Spleen (tissue), 11 donors: ENCODE results near the gene COL9A1. TPM values are rescaled to one million over a fixed set of nuclear protein-coding genes. Genes with fewer than 3 reads are reported as not detected.

ENCODE experiments used
- DNase-seq: peaks from one replicate; pipeline ENCODE4 v3.0.0-alpha.2; 2020
- H3K27ac ChIP-seq, 8 donors: fragments of 200-600 bp; sonication (generic) in 7 of 8; 1 replicate in 4 of 8; 2 replicates in 4 of 8; pipeline versions ENCODE4 v1.5.0 to v1.8.0; 2016 to 2021; ENCODE audit warnings: inconsistent platforms in 4 of 8, mild to moderate bottlenecking in 4 of 8, moderate library complexity in 1 of 8
- H3K27me3 ChIP-seq, 7 donors: fragments of 200-600 bp; sonication (generic) in 6 of 7; replicated peaks in 1 of 7; 1 replicate in 4 of 7; 2 replicates in 3 of 7; pipeline versions ENCODE4 v1.5.0 to v1.8.0; 2016 to 2021; ENCODE audit warnings: inconsistent platforms in 3 of 7, mild to moderate bottlenecking in 1 of 7
- H3K36me3 ChIP-seq, 6 donors: fragments of 200-600 bp; sonication (generic) in 5 of 6; 1 replicate in 4 of 6; 2 replicates in 2 of 6; pipeline versions ENCODE4 v1.5.0 to v1.8.0; 2016 to 2021; ENCODE audit warnings: inconsistent platforms in 2 of 6
- H3K4me1 ChIP-seq, 6 donors: fragments of 200-600 bp; sonication (generic) in 5 of 6; 1 replicate in 3 of 6; 2 replicates in 3 of 6; pipeline versions ENCODE4 v1.5.0 to v1.8.0; 2016 to 2021; ENCODE audit warnings: inconsistent platforms in 3 of 6
- H3K4me3 ChIP-seq, 8 donors: fragments of 200-600 bp; sonication (generic) in 7 of 8; 1 replicate in 4 of 8; 2 replicates in 4 of 8; pipeline versions ENCODE4 v1.5.0 to v1.8.0; 2016 to 2021; ENCODE audit warnings: inconsistent platforms in 4 of 8, mild to moderate bottlenecking in 4 of 8, moderate library complexity in 2 of 8
- H3K9me3 ChIP-seq, 8 donors: fragments of 200-600 bp; sonication (generic) in 7 of 8; 1 replicate in 4 of 8; 2 replicates in 4 of 8; pipeline versions ENCODE4 v1.5.0 to v1.8.0; 2016 to 2021; ENCODE audit warnings: inconsistent platforms in 4 of 8
- CTCF ChIP-seq, 11 experiments: fragments of 200-600 bp in 7 of 11; fragments of 450-650 bp in 4 of 11; sonication (generic) in 4 of 11; IDR thresholded peaks in 8 of 11; conservative IDR thresholded peaks in 3 of 11; 1 replicate in 7 of 11; 2 replicates in 4 of 11; pipeline versions ENCODE4 v1.4.0 to v1.8.0; 2016 to 2021; ENCODE audit warnings: antibody characterized with exemption in 11 of 11, inconsistent platforms in 4 of 11, mild to moderate bottlenecking in 1 of 11
- POLR2A ChIP-seq, 3 donors: fragments of 450-650 bp; IDR thresholded peaks; one replicate each; pipeline ENCODE4 v1.5.1; 2017; ENCODE audit warnings: antibody characterized with exemption in 3 of 3, mild to moderate bottlenecking in 1 of 3
- POLR2AphosphoS5 ChIP-seq, 3 donors: sonication (generic); formaldehyde crosslinking; IDR thresholded peaks; one replicate each; pipeline ENCODE4 v1.5.1; 2017; ENCODE audit warnings: antibody characterized with exemption in 3 of 3
- WGBS, 5 donors: extraction: QIAGEN DNeasy Blood & Tissue Kit in 3 of 5; methylation state at CpG; one replicate each; pipeline versions ENCODE4 v1.1.5 to v1.1.7; 2013 to 2018; 5-methylcytosine and 5-hydroxymethylcytosine counted together
- intact Hi-C: fragments of 100-400 bp; cut with DNase I; formaldehyde crosslinking; loops from one replicate; pipeline ENCODE4 v1.15.0; 2023; ENCODE audit warnings: low total_unique reads
- polyA plus RNA-seq, 3 donors: library from polyadenylated mRNA; stranded (reverse); fragments of 200-250 nt; gene quantifications; one replicate each; pipeline ENCODE4 v1.2.1, GENCODE V29; 2013
- total RNA-seq, 7 donors: library from RNA; depleted of rRNA in 3 of 7; stranded (reverse); fragments of >200 nt in 3 of 7; fragmentation: NEBNext Ultra II Directional in 4 of 7; extraction: Animal tissue kit (Norgen Biotek cat#: 25700) in 4 of 7; gene quantifications; one replicate each; pipeline versions ENCODE4 v1.1.0 to v1.2.1, GENCODE V29; 2016 to 2021
- donor health status: healthy with polysubstance abuse.
- donor health status: DM: no; HTN: no; CAD: no; lungs with moderate emphysema.
- donor health status: DM: no; HTN: no; CAD: no.
- donor health status: Bipolar disorder and iron deficiency.
- donor health status: healthy.
- donor health status: DM: no; HTN: no; CAD: no.
- donor health status: DM: yes; HTN: yes; CAD: no.

Gene COL9A1
- total and polyA plus RNA-seq, 10 donors: 0.06 to 0.07 (median 0.06) TPM; not detected in 7

DNA sequence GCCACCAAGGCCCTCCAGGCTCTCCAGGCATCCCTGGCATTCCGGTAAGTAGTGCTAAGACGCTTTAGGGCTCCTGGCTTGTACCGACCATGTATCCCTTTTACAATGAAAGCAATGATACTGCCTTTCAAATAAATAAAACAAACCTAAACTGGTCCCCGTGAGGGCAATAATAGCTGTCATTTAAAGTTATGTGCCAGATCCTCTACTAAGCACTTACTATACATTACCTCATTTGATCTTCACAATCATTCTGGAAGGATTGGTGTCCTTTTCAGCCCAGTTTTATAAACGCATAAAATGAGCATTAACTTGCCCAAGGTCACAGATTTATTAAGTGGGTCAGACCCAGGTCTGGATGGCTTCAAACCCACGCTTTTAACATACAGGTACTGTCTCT, 114.7 kb downstream of the COL9A1 start:
- no peak overlapping the region for H3K4me3 ChIP-seq
- intact Hi-C loops: no loop called here
- 73 to 93% (median 84%) methylated on average over 6 of the region's 6 CpGs for WGBS, 5 donors

GRCh38 chr6:70186461-70186860, 116.4 kb downstream of the COL9A1 start:
- Histone ChIP-seq H3K4me1 (no peaks in the 10 kb centered on the region), H3K27ac (no peak overlapping the region), H3K27me3 (no peaks in the 10 kb centered on the region), H3K9me3 (no peaks in the 10 kb centered on the region), H3K36me3 (peaks cover 0 to 32% (median 0%) of the 10 kb centered on the region in 6 donors), H3K4me3 (no peak overlapping the region)
- intact Hi-C loops: no loop called here
- DNase-seq: no peak
- WGBS, 5 donors: 58 to 80% (median 75%) methylated on average over 1 of the region's 1 CpG
- no peak for TF ChIP-seq POLR2A (IDR thresholded peaks at IDR 0.05)
- TF ChIP-seq CTCF (IDR thresholded peaks at IDR 0.05 in 8 of 11, conservative IDR thresholded peaks at IDR 0.05 in 3 of 11): no peak
- no peak for TF ChIP-seq POLR2AphosphoS5 (IDR thresholded peaks at IDR 0.05)

More for the DNA sequence above, 114.7 kb downstream of the COL9A1 start:
- Histone ChIP-seq H3K36me3 (peaks cover 0 to 32% (median 0%) of the 10 kb centered on the region in 6 donors), H3K27ac (no peak overlapping the region), H3K4me1 (no peaks in the 10 kb centered on the region), H3K27me3 (no peaks in the 10 kb centered on the region), H3K9me3 (no peaks in the 10 kb centered on the region)
- TF ChIP-seq CTCF (IDR thresholded peaks at IDR 0.05 in 8 of 11, conservative IDR thresholded peaks at IDR 0.05 in 3 of 11) (no peak), POLR2A (IDR thresholded peaks at IDR 0.05) (no peak), POLR2AphosphoS5 (IDR thresholded peaks at IDR 0.05) (no peak)
- DNase-seq: no peak

DNA sequence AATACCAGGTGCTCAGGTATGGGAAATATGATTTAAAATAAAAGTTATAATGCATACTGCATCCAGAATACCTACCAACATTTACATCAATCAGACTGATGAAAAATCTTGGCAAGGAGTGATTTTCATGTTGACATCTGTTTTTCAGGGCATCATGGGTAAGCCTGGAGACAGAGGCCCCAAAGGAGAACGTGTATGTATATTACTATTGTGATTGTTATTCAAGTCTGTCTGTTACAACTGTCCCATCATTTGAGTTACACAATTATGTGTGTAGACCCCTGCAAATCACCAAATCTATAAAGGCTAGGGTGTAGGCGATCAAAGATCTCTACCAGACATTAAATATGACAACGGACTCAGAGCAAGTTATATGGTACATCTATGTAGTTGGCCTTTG, 118.2 kb downstream of the COL9A1 start:
- Histone ChIP-seq H3K27me3 (no peaks in the 10 kb centered on the region), H3K4me1 (no peaks in the 10 kb centered on the region), H3K27ac (no peak overlapping the region), H3K36me3 (peaks cover 0 to 30% (median 0%) of the 10 kb centered on the region in 6 donors), H3K9me3 (peaks cover 0 to 5% (median 0%) of the 10 kb centered on the region in 8 donors), H3K4me3 (no peak overlapping the region)
- no peak for DNase-seq
- intact Hi-C loops: no loop called here
- TF ChIP-seq CTCF (IDR thresholded peaks at IDR 0.05 in 8 of 11, conservative IDR thresholded peaks at IDR 0.05 in 3 of 11) (no peak), POLR2AphosphoS5 (IDR thresholded peaks at IDR 0.05) (no peak), POLR2A (IDR thresholded peaks at IDR 0.05) (no peak)
- WGBS, 5 donors: 71 to 86% (median 79%) methylated on average over 3 of the region's 3 CpGs

DNA sequence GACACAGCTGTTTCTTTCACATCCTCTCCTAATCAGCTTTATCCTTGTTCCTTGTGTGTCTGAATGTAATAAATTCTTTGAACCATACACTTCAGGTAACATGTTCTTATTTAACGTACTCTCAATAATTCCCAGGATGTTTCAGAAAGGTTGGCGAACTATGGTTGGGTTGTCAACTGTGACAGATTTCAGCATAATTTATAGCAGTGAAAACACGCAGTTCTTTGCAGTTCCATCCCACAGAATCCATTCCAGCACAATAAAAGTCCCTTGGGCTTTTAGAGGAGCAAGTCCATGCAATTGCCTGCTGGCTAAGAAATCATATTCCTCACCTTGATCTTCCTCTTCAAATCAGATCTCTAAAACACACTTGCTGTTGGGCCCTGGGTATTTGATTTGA, 119.3 kb downstream of the COL9A1 start:
- WGBS, 5 donors: 54 to 77% (median 68%) methylated on average over 3 of the region's 3 CpGs

More for the DNA sequence above, 119.3 kb downstream of the COL9A1 start:
- intact Hi-C loops: no loop called here
- Histone ChIP-seq H3K4me1 (no peaks in the 10 kb centered on the region), H3K9me3 (peaks cover 0 to 6% (median 0%) of the 10 kb centered on the region in 8 donors), H3K27ac (no peak overlapping the region), H3K36me3 (peaks cover 0 to 26% (median 0%) of the 10 kb centered on the region in 6 donors), H3K27me3 (no peaks in the 10 kb centered on the region), H3K4me3 (no peak overlapping the region)
- DNase-seq: no peak
- TF ChIP-seq POLR2AphosphoS5 (IDR thresholded peaks at IDR 0.05) (no peak), CTCF (IDR thresholded peaks at IDR 0.05 in 8 of 11, conservative IDR thresholded peaks at IDR 0.05 in 3 of 11) (no peak), POLR2A (IDR thresholded peaks at IDR 0.05) (no peak)
